Measurements from ENCODE around the gene LSAMP. TPM values are rescaled to one million over a fixed set of nuclear protein-coding genes. Genes with fewer than 3 reads are reported as not detected.

The LSAMP gene
- total and polyA plus RNA-seq, 9 of the 15 experiments (the other 6 are each of a cell fraction or from before 2014, with no cell fraction given) = 0.09 to 0.11 TPM; not detected in 7

- no peaks in the 10 kb centered on the region for H3K27me3 ChIP-seq (ENCODE audit: control insufficient read depth in 2 of 2, insufficient read depth in 2 of 2, low read length in 2 of 2)
- no peaks in the 10 kb centered on the region for H3K79me2 ChIP-seq (ENCODE audit: control insufficient read depth, insufficient read depth, low read length)
- ATAC-seq = no peak
- intact Hi-C loops (cut with micrococcal nuclease) (no loop called here), in situ Hi-C loops (cut with MboI) (no loop called here)
- no peaks in the 10 kb centered on the region for H4K20me1 ChIP-seq (replicated peaks; ENCODE audit: control insufficient read depth, insufficient read depth, low read length)
- no peaks in the 10 kb centered on the region for H3K36me3 ChIP-seq (ENCODE audit: control insufficient read depth, insufficient read depth, low read length)
- H3K4me1 ChIP-seq (replicated peaks in 1 of 2; ENCODE audit: control insufficient read depth in 2 of 2, insufficient read depth in 2 of 2, low read length in 2 of 2) = no peaks in the 10 kb centered on the region
- TF ChIP-seq MYNN (IDR thresholded peaks at IDR 0.05) (no peak), MYNN (CRISPR knock-in tag; IDR thresholded peaks at IDR 0.05) (no peak), NFE2L1 (tag; IDR thresholded peaks at IDR 0.05; ENCODE audit: borderline replicate concordance, low read depth) (no peak), KLF10 (CRISPR knock-in tag; IDR thresholded peaks at IDR 0.05) (no peak), FOXJ2 (tag; IDR thresholded peaks at IDR 0.05) (no peak), CHD1 (IDR thresholded peaks at IDR 0.05; ENCODE audit: low read length) (no peak), CREB3 (tag; conservative IDR thresholded peaks at IDR 0.05; ENCODE audit: low read depth) (no peak)
- CTCF ChIA-PET (ENCODE audit: low intra/inter-chr PET ratio) = no interaction called here
- FAIRE-seq = no peak
- no peaks in the 10 kb centered on the region for H3K9me1 ChIP-seq (ENCODE audit: control insufficient read depth, insufficient read depth, low read length)
- H3K4me2 ChIP-seq (ENCODE audit: insufficient read depth, low read length) = no peak overlapping the region
- H3K4me3 ChIP-seq = no peak overlapping the region
- H2AFZ ChIP-seq (ENCODE audit: low read depth, low read length) = no peak overlapping the region
- H3K27ac ChIP-seq (ENCODE audit: extremely low read depth, low read depth, low read length) = no peak overlapping the region
- no peak overlapping the region for H3K9ac ChIP-seq (ENCODE audit: insufficient read depth in 1 of 2, low read depth in 2 of 2, low read length in 2 of 2)
- no peak for DNase-seq (ENCODE audit: extremely low read depth in 1 of 4, low spot score in 3 of 4)
- no TSS peak for BruUV-seq (replicated peaks)
- H3K9me3 ChIP-seq (replicated peaks; ENCODE audit: control insufficient read depth, insufficient read depth, low read depth, low read length) = no peaks in the 10 kb centered on the region
- POLR2A ChIA-PET = no interaction called here
These were observed 90.9 kb downstream of the LSAMP start for GRCh38 chr3:116354382-116354781.
